GM12872 (cell line): ENCODE measurements around the gene THAP9.

ENCODE experiments used
- CTCF ChIP-seq: IDR thresholded peaks from 3 replicates; pipeline ENCODE4 v1.5.1; 2011; ENCODE audit warnings: low read depth, mild to moderate bottlenecking, low read length, moderate library complexity; ENCODE audit not compliant: insufficient read depth

THAP9 gene

GRCh38 chr4:82865592-82865991, 34.9 kb upstream of the THAP9 start:
- TF ChIP-seq CTCF: no peak

DNA sequence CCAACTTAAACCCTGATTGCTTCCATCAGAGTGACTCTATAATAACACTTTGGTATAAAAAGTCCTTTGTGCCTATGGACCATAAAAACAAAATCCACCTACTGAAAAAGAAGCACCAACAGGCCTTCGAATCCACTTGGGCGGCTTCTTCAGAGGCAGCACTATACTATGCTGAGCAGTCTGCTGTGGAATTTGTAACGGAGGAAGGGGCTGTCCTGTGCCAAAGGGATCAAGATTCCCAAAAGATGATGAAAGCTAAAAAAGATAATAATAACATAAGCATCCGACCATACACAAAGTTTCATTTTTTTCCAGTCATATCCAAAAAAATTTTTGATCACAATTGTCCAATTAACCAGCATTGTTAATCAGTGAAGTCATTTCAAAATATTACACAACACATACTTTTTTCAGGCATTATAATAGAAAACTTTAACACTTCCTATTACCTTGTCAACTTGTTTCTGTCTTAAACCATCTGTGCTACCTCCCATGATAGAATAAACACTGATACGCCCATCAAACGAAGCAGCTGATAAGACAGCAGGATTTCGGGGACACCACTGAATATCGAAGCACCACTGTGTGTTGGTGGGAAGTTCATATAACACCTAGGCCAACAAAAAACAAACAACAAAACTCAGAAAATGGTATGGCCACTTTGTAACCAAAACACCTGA, 33.7 kb upstream of the THAP9 start:
- TF ChIP-seq CTCF: no peak

DNA sequence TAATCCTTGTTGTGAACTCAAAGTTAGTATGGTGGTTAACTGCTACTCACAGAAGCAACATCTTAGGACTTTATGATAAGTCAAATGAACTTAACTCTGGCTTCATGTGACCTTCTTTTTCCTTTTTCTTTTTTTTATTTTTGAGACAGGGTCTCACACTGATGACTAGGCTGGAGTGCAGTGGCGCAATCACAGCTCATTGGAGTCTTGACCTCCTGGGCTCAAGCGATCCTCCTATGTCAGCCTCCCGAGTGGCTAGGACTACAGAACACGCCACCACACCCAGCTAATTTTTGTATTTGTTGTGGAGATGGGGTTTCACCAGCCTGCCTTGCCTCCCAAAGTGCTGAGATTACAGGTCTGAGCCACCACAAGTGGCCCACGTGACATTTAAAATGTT, 32.0 kb upstream of the THAP9 start:
- TF ChIP-seq CTCF: no peak

DNA sequence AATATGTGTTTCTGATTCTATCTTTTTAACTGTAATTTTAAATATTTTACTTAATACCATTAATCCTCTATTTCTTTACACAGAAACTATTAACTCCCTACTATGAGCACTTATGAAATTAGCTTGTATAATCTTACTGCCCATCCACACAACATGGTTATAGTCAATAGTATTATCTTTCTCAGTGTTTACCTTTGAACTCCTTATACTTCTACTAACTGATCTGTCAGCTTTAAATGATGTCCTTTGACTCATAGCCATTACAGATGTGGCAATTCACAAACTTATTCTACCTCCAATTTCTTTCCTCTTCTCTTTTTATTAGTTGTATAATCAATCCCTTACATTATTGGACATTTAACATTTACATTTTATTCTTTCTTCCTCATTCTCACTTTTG, 15.1 kb upstream of the THAP9 start:
- TF ChIP-seq CTCF: no peak

DNA sequence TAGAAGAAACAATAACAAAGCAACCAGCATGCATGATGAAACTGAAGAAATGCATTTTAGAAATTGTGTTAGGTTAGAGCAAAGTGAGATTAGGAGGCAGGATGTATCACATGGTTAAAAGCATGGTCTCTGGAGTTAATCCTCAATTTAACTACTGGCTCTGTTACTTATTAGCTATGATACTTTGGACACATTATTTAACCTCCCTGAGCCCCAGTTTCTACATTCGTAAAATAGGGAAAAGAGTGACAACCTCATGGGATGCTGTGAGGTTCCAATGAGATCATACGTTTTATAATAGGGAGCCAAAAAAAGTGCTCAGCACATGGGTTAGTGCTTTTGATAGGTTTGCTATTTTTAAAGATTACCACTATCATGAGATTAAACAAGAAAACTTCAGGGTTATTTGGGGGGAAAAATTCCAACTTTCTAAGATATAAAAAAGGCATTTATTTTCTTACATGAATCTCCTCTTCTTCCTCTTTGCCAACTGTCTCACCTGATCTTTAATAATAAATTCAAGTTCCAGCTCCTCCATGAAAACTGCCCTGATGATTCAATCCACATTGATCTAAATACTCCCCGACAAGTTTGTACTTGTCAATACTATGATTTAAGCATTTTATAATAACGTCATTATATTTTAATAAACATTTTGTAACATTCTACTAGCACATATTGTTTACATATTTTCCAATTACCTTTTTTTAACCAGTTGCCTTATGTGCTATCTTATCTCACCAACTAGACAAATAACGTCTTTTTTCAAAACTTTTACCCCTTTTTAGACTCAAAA, 14.2 kb upstream of the THAP9 start:
- TF ChIP-seq CTCF: no peak

DNA sequence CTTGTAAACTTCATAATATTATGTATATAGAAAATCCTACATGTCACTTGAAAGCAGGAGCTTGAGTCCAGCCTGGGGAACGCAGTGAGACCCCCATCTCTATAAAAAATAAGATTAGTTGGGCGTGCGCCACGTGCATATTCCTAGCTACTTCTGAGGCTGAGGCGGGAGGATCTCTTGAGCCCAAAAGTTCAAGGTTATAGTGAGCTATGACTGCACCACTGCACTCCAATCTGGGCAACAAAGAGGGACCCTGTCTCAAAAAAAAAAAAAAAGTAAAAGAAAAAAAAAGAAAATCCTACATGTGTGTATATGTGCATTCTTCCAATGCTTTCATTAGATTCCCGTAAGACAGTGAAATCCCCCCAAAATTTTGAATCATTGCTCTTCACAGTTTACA, 11.2 kb upstream of the THAP9 start:
- TF ChIP-seq CTCF: no peak

DNA sequence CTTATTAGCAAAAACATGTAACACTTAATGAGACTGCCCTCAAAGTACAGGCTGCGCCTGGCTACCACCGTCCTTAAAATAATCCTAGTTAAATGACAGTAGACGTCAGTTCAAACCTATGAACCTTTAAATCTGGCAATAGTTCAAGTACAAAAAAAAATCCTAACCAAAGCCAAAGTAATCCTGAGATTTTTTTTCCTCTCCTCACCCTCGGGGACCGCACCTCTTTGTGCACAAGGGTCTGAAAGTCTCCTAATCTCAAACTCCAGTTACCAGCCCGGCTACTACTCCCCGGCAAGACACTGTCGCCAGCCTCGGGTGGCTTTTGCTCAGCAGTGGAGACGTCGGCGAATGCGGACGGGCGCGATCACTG, 10.0 kb upstream of the THAP9 start:
- no peak for TF ChIP-seq CTCF
